Tibial artery (tissue), 4 donors: ENCODE results near the gene TET1.
"Not testable (repeated sequence)": the region's sequence is repeated elsewhere in the genome, so short reads cannot be mapped to it uniquely, and the experiment has no call there.

Experiments used
- DNase-seq, 2 donors: peaks; one replicate each; pipeline ENCODE4 v3.0.0-alpha.2; 2019
- H3K27ac ChIP-seq, 2 donors: fragments of 200-600 bp; sonication (generic) in 1 of 2; 1 replicate in 1 of 2; 2 replicates in 1 of 2; pipeline ENCODE4 v1.5.1; 2018 to 2019; ENCODE audit warnings: mild to moderate bottlenecking in 1 of 2
- H3K27me3 ChIP-seq, 2 donors: fragments of 200-600 bp; sonication (generic) in 1 of 2; one replicate each; pipeline versions ENCODE4 v1.5.1 to v1.6.0; 2016 to 2019
- H3K36me3 ChIP-seq, 3 donors: fragments of 200-600 bp; sonication (generic) in 2 of 3; one replicate each; pipeline ENCODE4 v1.5.1; 2016 to 2019; ENCODE audit warnings: mild to moderate bottlenecking in 2 of 3
- H3K4me1 ChIP-seq, 4 donors: fragments of 200-600 bp; sonication (generic) in 2 of 4; 1 replicate in 3 of 4; 2 replicates in 1 of 4; pipeline ENCODE4 v1.5.1; 2016 to 2019
- H3K4me3 ChIP-seq, 2 donors: fragments of 200-600 bp; sonication (generic) in 1 of 2; 1 replicate in 1 of 2; 2 replicates in 1 of 2; pipeline ENCODE4 v1.5.1; 2018 to 2019; ENCODE audit warnings: mild to moderate bottlenecking in 2 of 2
- H3K9me3 ChIP-seq, 3 donors: fragments of 200-600 bp; sonication (generic) in 1 of 3; one replicate each; pipeline ENCODE4 v1.5.1; 2016 to 2019
- CTCF ChIP-seq, 2 experiments: fragments of 200-600 bp in 1 of 2; fragments of 450-650 bp in 1 of 2; IDR thresholded peaks; one replicate each; pipeline ENCODE4 v1.5.1; 2017 to 2019; ENCODE audit warnings: antibody characterized with exemption in 2 of 2, mild to moderate bottlenecking in 1 of 2, moderate library complexity in 1 of 2
- intact Hi-C: fragments of 100-400 bp; cut with DNase I; formaldehyde crosslinking; loops from one replicate; pipeline ENCODE4 v1.15.0; 2023; ENCODE audit warnings: low total_unique reads

Gene TET1

GRCh38 chr10:68604441-68604840 lies 44.3 kb downstream of the TET1 start:
- peaks cover 0 to 23% (median 17%) of the 10 kb centered on the region in 4 donors for H3K4me1 ChIP-seq
- intact Hi-C loops, result no loop called here
- DNase-seq, result no peak

GRCh38 chr10:68606918-68607317 lies 46.8 kb downstream of the TET1 start:
- TF ChIP-seq CTCF (IDR thresholded peaks at IDR 0.05), result no peak
- DNase-seq, result no peak
- Histone ChIP-seq H3K27me3 (no peaks in the 10 kb centered on the region), H3K27ac (no peak overlapping the region), H3K4me3 (no peak overlapping the region), H3K36me3 (no peaks in the 10 kb centered on the region), H3K4me1 (peaks cover 0 to 5% (median 2%) of the 10 kb centered on the region in 4 donors), H3K9me3 (no peaks in the 10 kb centered on the region)
- intact Hi-C loops, result no loop called here

More at GRCh38 chr10:68604441-68604840, 44.3 kb downstream of the TET1 start:
- no peak overlapping the region for H3K4me3 ChIP-seq
- H3K27ac ChIP-seq, result no peak overlapping the region
- no peaks in the 10 kb centered on the region for H3K27me3 ChIP-seq
- H3K9me3 ChIP-seq, result no peaks in the 10 kb centered on the region
- no peaks in the 10 kb centered on the region for H3K36me3 ChIP-seq
- no peak for TF ChIP-seq CTCF (IDR thresholded peaks at IDR 0.05)

GRCh38 chr10:68610023-68610422 lies 49.9 kb downstream of the TET1 start:
- intact Hi-C loops, result not testable (repeated sequence)

GRCh38 chr10:68611227-68611626 lies 51.1 kb downstream of the TET1 start:
- Histone ChIP-seq H3K27ac (no peak overlapping the region), H3K4me1 (no peaks in the 10 kb centered on the region), H3K4me3 (no peak overlapping the region), H3K27me3 (no peaks in the 10 kb centered on the region), H3K36me3 (no peaks in the 10 kb centered on the region), H3K9me3 (no peaks in the 10 kb centered on the region)
- no peak for TF ChIP-seq CTCF (IDR thresholded peaks at IDR 0.05)
- intact Hi-C loops, result no loop called here
- DNase-seq, result no peak

More at GRCh38 chr10:68610023-68610422, 49.9 kb downstream of the TET1 start:
- H3K27me3 ChIP-seq, H3K4me3 ChIP-seq, H3K27ac ChIP-seq, H3K36me3 ChIP-seq, H3K4me1 ChIP-seq, H3K9me3 ChIP-seq, DNase-seq: not testable (repeated sequence)

- H3K27me3 ChIP-seq, intact Hi-C loops, H3K4me1 ChIP-seq, DNase-seq, H3K36me3 ChIP-seq, H3K4me3 ChIP-seq, H3K9me3 ChIP-seq, H3K27ac ChIP-seq: not testable (repeated sequence)
These were observed 53.8 kb downstream of the TET1 start for GRCh38 chr10:68613974-68614373.

GRCh38 chr10:68617691-68618090 lies 57.6 kb downstream of the TET1 start:
- H3K4me3 ChIP-seq, intact Hi-C loops, H3K27ac ChIP-seq, H3K27me3 ChIP-seq, H3K4me1 ChIP-seq, H3K36me3 ChIP-seq, H3K9me3 ChIP-seq, DNase-seq: not testable (repeated sequence)

- no peaks in the 10 kb centered on the region for H3K9me3 ChIP-seq
- H3K27ac ChIP-seq, result no peak overlapping the region
- H3K4me1 ChIP-seq, result no peaks in the 10 kb centered on the region
- intact Hi-C loops, result no loop called here
- DNase-seq, result no peak
- no peak overlapping the region for H3K4me3 ChIP-seq
- no peaks in the 10 kb centered on the region for H3K27me3 ChIP-seq
- no peak for TF ChIP-seq CTCF (IDR thresholded peaks at IDR 0.05)
- H3K36me3 ChIP-seq, result no peaks in the 10 kb centered on the region
These were observed 58.1 kb downstream of the TET1 start for GRCh38 chr10:68618234-68618633.
